Fibroblast of lung (primary cell): ENCODE data around the gene ANXA10. TPM values are rescaled to one million over a fixed set of nuclear protein-coding genes. Genes with fewer than 3 reads are reported as not detected.
A peak's percentile ranks its signal among the peaks of the same experiment; 100 is the strongest.

Source experiments
- DNase-seq, 2 donors: peaks; one replicate each; pipeline versions ENCODE4 v3.0.0 to v3.0.0-alpha.2; 2010; ENCODE audit warnings: low read depth in 2 of 2
- H2AFZ ChIP-seq: 2 replicates; pipeline ENCODE4 v1.5.1; 2012; ENCODE audit warnings: low read length, control low read depth, inconsistent platforms
- H3K27ac ChIP-seq: 2 replicates; pipeline ENCODE4 v1.5.1; 2011; ENCODE audit warnings: low read length, control low read depth; ENCODE audit not compliant: insufficient read depth
- H3K27me3 ChIP-seq: 2 replicates; pipeline ENCODE4 v1.5.1; 2011; ENCODE audit warnings: mild to moderate bottlenecking, low read length; ENCODE audit not compliant: control insufficient read depth, insufficient read depth
- H3K36me3 ChIP-seq: 2 replicates; pipeline ENCODE4 v1.5.1; 2011; ENCODE audit warnings: low read length; ENCODE audit not compliant: control insufficient read depth, insufficient read depth
- H3K4me1 ChIP-seq: 2 replicates; pipeline ENCODE4 v1.5.1; 2011; ENCODE audit warnings: low read length; ENCODE audit not compliant: control insufficient read depth, insufficient read depth; ENCODE audit errors: extremely low read depth
- H3K4me2 ChIP-seq: 2 replicates; pipeline ENCODE4 v1.5.1; 2011; ENCODE audit warnings: low read length, control low read depth; ENCODE audit not compliant: insufficient read depth; ENCODE audit errors: extremely low read depth
- H3K4me3 ChIP-seq, 4 experiments: fragments of 200-600 bp in 1 of 4; sonication (generic) in 1 of 4; replicated peaks in 1 of 4; 2 replicates each; pipeline ENCODE4 v1.5.1; 2011 to 2016; ENCODE audit warnings: low read length in 4 of 4, low read depth in 3 of 4, mild to moderate bottlenecking in 3 of 4, control low read depth in 2 of 4, inconsistent platforms in 1 of 4, mixed read lengths in 1 of 4; ENCODE audit not compliant: insufficient read depth in 1 of 4; ENCODE audit errors: control extremely low read depth in 1 of 4
- H3K79me2 ChIP-seq: 2 replicates; pipeline ENCODE4 v1.5.1; 2012; ENCODE audit warnings: mild to moderate bottlenecking, low read length, inconsistent platforms; ENCODE audit not compliant: control insufficient read depth, insufficient read depth
- H3K9ac ChIP-seq: 2 replicates; pipeline ENCODE4 v1.5.1; 2011; ENCODE audit warnings: mild to moderate bottlenecking, low read length, control low read depth; ENCODE audit not compliant: insufficient read depth
- H3K9me3 ChIP-seq: 2 replicates; pipeline ENCODE4 v1.5.1; 2012; ENCODE audit warnings: low read depth, low read length; ENCODE audit not compliant: control insufficient read depth, insufficient read depth
- H4K20me1 ChIP-seq: 2 replicates; pipeline ENCODE4 v1.5.1; 2011; ENCODE audit warnings: low read length; ENCODE audit not compliant: control insufficient read depth, insufficient read depth; ENCODE audit errors: extremely low read depth
- CTCF ChIP-seq, 2 donors: IDR thresholded peaks in 1 of 2; conservative IDR thresholded peaks in 1 of 2; 1 replicate in 1 of 2; 2 replicates in 1 of 2; pipeline ENCODE4 v1.5.1; 2011 to 2012; ENCODE audit warnings: low read length in 2 of 2, control low read depth in 1 of 2, inconsistent platforms in 1 of 2, low read depth in 1 of 2, mild to moderate bottlenecking in 1 of 2
- EZH2 ChIP-seq: IDR thresholded peaks from 2 replicates; pipeline ENCODE4 v1.5.1; 2012; ENCODE audit warnings: low read length, control low read depth, mild to moderate bottlenecking; ENCODE audit errors: missing control alignments
- polyA plus RNA-seq, 2 donors: library from polyadenylated mRNA; depleted of rRNA in 1 of 2; stranded (reverse) in 1 of 2; unstranded in 1 of 2; fragments of >200 nt; gene quantifications; 2 replicates each; pipeline ENCODE4 v1.2.1, GENCODE V29; 2011 to 2012; ENCODE audit warnings: missing spikeins in 1 of 2
- total RNA-seq: library from RNA; depleted of rRNA; stranded (reverse); fragments of >200 nt; gene quantifications from 2 replicates; pipeline ENCODE4 v1.2.1, GENCODE V29; 2014

ANXA10 gene
- total and polyA plus RNA-seq, 2 donors (not counting 1 experiment from before 2014, with no cell fraction given), result 0.08 to 0.17 TPM

- Histone ChIP-seq H3K4me1 (no peaks in the 10 kb centered on the region), H3K4me3 (no peak overlapping the region), H3K4me2 (no peak overlapping the region), H3K9me3 (no peaks in the 10 kb centered on the region), H2AFZ (no peak overlapping the region), H3K27ac (no peak overlapping the region), H4K20me1 (no peaks in the 10 kb centered on the region), H3K9ac (no peak overlapping the region), H3K36me3 (no peaks in the 10 kb centered on the region), H3K27me3 (no peaks in the 10 kb centered on the region), H3K79me2 (no peaks in the 10 kb centered on the region)
- TF ChIP-seq CTCF (conservative IDR thresholded peaks at IDR 0.05 in 1 of 2, IDR thresholded peaks at IDR 0.05 in 1 of 2; ENCODE audit: low read depth in 1 of 2, low read length in 2 of 2) (no peak), EZH2 (no peak)
- DNase-seq, result no peak
Observed at GRCh38 chr4:168177546-168178149, 85.3 kb downstream of the ANXA10 start.

DNA sequence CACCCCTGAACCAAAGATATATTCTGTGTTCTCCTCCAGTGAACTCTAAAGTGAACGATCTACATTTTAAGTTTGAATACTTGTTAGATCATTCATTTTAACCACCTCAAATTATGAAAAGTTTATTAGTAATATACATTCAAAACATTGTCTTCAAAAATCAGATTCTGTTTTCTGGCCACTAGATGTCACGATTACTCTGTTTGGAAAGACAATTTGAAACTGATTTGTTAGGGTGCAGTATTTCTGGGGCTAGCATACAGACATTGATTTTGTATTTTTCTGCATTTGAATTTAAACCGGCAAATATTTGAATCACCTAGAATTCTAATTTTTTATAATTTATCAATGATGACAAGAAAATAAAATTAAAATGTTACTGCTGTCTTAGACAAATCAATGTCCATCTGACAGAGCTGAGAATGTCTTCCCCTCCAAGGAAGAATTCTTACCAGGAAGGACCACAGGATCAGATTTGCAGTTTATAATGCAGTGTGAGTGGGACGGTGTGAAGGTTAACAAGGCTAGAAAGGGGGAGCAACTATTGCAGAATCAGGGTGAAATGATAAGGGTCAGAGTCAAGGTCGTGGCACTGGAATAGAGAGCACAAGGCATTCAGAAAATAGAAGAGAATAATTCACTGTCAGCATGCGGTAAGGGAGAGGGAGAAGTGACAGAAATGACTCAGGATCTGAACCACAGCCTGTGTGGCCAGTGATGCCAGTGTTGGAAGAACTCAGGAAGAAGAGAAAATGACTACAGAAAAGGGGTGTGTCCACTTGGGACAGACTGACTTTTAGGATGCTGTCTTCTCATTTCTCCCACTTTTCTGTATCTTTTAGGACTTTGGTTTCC, 91.6 kb downstream of the ANXA10 start:
- H3K4me2 ChIP-seq, result no peak overlapping the region
- H3K27ac ChIP-seq, result no peak overlapping the region
- H3K9me3 ChIP-seq, result no peaks in the 10 kb centered on the region
- H3K79me2 ChIP-seq, result no peaks in the 10 kb centered on the region
- no peaks in the 10 kb centered on the region for H3K4me1 ChIP-seq
- no peak overlapping the region for H3K9ac ChIP-seq
- no peaks in the 10 kb centered on the region for H4K20me1 ChIP-seq
- H3K36me3 ChIP-seq, result no peaks in the 10 kb centered on the region
- no peak overlapping the region for H2AFZ ChIP-seq
- H3K4me3 ChIP-seq, result no peak overlapping the region
- TF ChIP-seq EZH2 (no peak), CTCF (conservative IDR thresholded peaks at IDR 0.05 in 1 of 2, IDR thresholded peaks at IDR 0.05 in 1 of 2; ENCODE audit: low read depth in 1 of 2, low read length in 2 of 2) (peak; percentile 35 to 54)
- no peaks in the 10 kb centered on the region for H3K27me3 ChIP-seq
- DNase-seq, result peak; percentile 39 to 69

DNA sequence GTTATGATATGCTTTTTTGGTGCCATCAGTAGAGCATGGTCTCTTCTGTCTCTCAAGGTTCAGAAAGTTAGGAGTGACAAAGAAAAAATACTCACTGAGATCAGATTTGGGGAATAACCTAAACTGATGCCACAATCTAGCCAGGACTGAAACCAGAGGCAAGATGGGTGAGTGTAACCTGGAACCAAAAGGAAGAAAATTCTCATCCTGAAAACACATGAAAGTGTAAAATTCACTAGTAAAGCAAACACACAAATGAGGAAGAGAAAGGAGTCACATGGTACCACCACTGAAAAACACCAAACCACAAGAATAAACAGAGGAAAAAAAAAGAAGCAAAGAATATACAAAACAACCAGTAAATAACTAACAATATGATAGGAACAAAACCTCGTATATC, 96.4 kb downstream of the ANXA10 start:
- no peak for DNase-seq
- H3K4me3 ChIP-seq, result no peak overlapping the region

More for the DNA sequence above, 96.4 kb downstream of the ANXA10 start:
- Histone ChIP-seq H4K20me1 (no peaks in the 10 kb centered on the region), H3K36me3 (no peaks in the 10 kb centered on the region), H2AFZ (no peak overlapping the region), H3K9ac (no peak overlapping the region), H3K27me3 (no peaks in the 10 kb centered on the region), H3K79me2 (no peaks in the 10 kb centered on the region), H3K27ac (no peak overlapping the region), H3K4me2 (no peak overlapping the region), H3K9me3 (no peaks in the 10 kb centered on the region), H3K4me1 (no peaks in the 10 kb centered on the region)
- TF ChIP-seq EZH2 (no peak), CTCF (conservative IDR thresholded peaks at IDR 0.05 in 1 of 2, IDR thresholded peaks at IDR 0.05 in 1 of 2; ENCODE audit: low read depth in 1 of 2, low read length in 2 of 2) (no peak)
